K562 treated with DMSO at 1 percent for 12 hours (cell line): Measurements from ENCODE around the gene USP21. TPM values are rescaled to one million over a fixed set of nuclear protein-coding genes. Genes with fewer than 3 reads are reported as not detected.

ENCODE experiments used
- total RNA-seq: library from RNA; unstranded; fragments of 300-600 nt; gene quantifications from 2 replicates; pipeline ENCODE4 v1.2.3, GENCODE V29; 2022; ENCODE audit not compliant: insufficient read depth

The USP21 gene, protein sequence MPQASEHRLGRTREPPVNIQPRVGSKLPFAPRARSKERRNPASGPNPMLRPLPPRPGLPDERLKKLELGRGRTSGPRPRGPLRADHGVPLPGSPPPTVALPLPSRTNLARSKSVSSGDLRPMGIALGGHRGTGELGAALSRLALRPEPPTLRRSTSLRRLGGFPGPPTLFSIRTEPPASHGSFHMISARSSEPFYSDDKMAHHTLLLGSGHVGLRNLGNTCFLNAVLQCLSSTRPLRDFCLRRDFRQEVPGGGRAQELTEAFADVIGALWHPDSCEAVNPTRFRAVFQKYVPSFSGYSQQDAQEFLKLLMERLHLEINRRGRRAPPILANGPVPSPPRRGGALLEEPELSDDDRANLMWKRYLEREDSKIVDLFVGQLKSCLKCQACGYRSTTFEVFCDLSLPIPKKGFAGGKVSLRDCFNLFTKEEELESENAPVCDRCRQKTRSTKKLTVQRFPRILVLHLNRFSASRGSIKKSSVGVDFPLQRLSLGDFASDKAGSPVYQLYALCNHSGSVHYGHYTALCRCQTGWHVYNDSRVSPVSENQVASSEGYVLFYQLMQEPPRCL
- total RNA-seq: 19.1 and 27.5 TPM in 2 replicates

GRCh38 chr1:161159087-161159912, at the start of gene USP21:
Gene USP21, plus strand, starts transcription at chr1:161159500. Its CDS starts 1,141 bp downstream, at chr1:161160641.

GRCh38 chr1:161117759-161118581, 41.3 kb upstream of the USP21 start, which contains the start of the genes NIT1 and PFDN2:
Gene NIT1, plus strand, starts transcription at chr1:161118105. Its CDS starts 72 bp downstream, at chr1:161118177.
Gene PFDN2, minus strand, starts transcription at chr1:161118037. Its CDS starts 11 bp downstream, at chr1:161118026.

DNA sequence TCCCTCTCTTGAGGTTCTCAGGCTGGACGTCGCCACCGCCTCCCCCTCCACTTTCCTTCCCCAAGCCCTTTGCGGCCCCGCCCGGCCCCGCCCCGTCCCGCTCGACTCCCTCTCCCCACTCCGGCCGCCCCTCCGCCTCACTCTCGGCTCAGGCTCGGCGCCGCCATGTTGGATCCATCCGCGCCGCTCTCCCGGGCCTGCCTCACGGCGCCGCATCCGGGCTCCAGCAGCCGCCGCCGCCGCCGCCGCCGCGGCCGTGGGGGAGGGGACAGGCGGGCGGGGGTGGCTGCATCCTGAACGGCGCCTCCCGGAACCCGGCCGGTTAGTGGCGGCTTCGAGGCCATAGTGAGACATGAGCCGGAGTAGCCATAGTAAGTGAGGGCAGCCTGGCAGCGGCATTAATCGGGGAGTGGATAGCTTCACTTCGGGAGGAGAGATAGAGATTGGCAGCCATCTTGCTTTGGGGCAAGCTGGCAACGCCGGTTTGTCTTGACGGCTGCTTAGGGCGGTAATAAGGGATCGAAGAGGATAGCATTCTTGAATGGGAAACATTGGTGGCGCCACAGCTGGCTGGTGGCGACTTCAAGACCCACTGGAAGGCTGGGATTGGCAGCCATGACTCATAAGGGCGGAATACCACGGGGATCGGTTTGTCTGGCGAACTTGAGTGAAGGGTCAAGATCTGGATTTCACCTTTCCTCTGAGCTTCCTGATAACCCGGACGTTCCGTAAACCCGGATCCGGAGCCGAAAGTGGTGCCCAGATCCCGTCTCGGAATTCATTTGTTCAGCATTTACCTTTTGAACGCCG, 26.7 kb upstream of the USP21 start, which contains the start of gene DEDD:
DEDD (minus strand) TSS at position 258 of the 810 bp plus-strand sequence. CDS start 8,205 bp downstream, outside the sequence.

GRCh38 chr1:161153682-161154337, 5.5 kb upstream of the USP21 start, which contains the start of gene UFC1:
Gene UFC1, plus strand, starts transcription at chr1:161153978. Its CDS starts 20 bp downstream, at chr1:161153998.

DNA sequence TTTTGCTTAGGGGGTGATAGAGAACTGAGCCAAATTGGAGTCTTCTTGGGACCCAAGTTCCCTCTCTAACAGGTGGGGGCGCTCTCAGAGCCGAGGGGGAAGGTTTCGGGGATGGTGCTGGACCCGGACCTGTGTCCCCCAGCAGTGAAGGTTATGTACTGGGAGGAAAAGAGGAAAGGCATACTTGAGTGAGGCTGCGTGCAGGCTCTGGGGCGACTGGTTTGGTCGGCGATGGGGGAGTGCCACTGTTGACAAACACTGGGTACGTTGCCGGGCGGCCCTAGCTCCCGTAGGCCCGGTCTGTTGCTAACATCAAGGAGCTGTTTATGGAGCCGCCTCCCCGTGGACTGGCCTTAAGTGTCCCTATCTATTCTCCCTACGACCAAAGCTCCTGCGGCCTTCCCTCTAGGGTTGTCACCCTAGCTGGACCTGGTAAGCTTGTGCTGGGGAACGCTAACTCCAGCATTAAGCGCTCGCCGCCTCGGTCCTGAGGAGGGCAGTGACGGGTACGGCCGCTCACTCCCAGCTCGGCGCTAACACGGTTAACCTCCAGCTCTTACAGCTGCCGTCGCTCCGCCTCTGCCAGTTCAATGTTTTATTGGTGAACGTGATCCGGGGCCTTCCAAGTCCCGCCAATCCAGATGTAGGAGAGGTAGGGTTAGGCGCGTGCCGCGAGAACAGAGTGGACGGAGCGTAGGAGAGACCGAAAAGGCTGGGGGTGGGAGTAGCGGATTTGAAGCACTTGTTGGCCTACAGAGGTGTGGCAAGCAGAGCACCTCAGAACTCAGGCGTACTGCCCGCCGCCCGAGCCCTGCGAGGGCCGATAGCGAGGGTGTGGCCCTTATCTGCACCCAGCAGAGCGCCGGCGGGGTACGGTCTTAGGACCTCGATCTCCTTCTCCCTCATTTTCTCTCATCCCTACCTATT, 6.7 kb downstream of the USP21 start, which contains the start of gene PPOX:
PPOX (plus strand) TSS at position 685 of the 927 bp plus-strand sequence. CDS start 422 bp downstream, outside the sequence.

GRCh38 chr1:161177112-161177935, 18.0 kb downstream of the USP21 start, which contains the start of gene B4GALT3:
Gene B4GALT3, minus strand, starts transcription at chr1:161177507. Its CDS starts 1,447 bp downstream, at chr1:161176060.

DNA sequence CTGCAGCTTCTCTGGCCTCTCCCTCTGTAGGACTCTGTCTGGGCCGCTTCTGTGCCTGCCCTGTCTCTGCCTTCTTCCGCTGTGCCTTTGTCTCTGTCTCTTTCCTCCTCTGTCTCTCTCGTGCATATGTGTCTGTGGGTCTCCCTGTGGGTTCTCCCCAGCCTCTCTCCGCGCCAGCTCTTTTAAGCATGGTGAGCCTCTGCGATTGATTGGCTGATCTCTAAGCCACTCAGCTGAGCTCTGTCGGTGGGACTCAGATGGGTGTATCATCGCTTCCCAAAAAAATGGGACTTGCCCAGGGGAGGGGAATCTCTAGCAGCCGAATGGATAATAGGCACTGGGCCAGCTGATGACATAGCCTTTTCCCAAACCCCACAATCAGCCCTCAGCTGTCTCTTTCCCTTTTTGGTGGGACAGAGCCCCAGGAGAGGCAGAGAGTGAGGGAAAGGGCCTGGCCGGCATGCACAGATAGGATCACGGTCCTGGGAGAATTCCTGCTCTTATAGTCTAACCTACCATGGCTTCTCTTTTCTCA, 39.7 kb downstream of the USP21 start, which contains the start of gene ADAMTS4:
ADAMTS4 (minus strand) TSS at position 158 of the 535 bp plus-strand sequence. CDS start 427 bp downstream, outside the sequence.

DNA sequence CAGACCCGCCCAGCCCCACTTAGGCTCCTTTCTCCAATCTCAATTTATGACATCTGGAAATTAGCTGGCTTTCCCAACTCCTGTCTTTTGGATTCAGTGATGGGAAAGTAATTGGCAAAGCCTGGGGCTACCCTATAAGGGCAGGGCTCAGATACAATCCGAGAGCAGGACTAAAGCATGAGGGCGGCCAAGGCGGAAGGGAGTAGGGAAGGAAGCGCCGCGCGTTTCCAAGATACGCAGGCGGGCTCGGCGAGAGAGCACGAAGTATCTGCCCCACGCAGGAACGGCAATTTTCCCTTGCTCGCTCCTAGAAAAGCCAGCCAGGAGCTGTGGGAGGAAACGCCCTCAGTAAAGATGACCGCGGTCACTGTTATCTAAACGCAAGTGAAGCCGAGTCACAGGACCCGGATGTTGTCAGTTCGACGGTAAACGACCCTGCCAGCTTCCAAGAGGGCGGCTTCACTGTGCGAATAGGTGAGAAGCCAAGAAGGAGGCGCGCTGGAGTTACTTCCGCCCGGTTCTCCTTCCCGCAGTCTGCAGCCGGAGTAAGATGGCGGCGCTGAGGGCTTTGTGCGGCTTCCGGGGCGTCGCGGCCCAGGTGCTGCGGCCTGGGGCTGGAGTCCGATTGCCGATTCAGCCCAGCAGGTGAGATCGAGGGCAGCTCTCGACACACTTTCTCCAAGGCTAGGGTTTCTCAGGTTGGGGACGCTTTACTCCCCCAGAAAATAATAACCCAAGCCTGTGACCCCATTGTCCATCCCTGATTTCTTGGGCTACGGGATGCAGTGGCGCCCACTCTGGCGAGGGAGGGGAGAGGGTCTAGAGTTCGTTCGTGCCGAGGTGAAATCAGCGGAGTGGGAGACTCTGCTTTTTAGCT, 42.8 kb downstream of the USP21 start, which contains the start of gene NDUFS2:
NDUFS2 (plus strand) TSS at position 532 of the 877 bp plus-strand sequence; CDS start at position 551, 19 bp downstream.

GRCh38 chr1:161215076-161215475, 55.8 kb downstream of the USP21 start, which contains the start of gene FCER1G:
Gene FCER1G, plus strand, starts transcription at chr1:161215295. Its CDS starts 27 bp downstream, at chr1:161215322.

Other genes with a start within 250 kb of the USP21 start
- not detected in 2 replicates for gene ITLN2, start 204.7 kb upstream of the USP21 start, total RNA-seq
- gene F11R, start 138.3 kb upstream of the USP21 start, total RNA-seq: 30.3 and 70.7 TPM in 2 replicates
- 2.0 TPM in 1 of 2 replicates, not detected in the other for gene TSTD1, start 120.5 kb upstream of the USP21 start, total RNA-seq
- gene USF1, start 113.5 kb upstream of the USP21 start, total RNA-seq: 60.5 and 62.8 TPM in 2 replicates
- not detected in 2 replicates for gene ARHGAP30, start 89.6 kb upstream of the USP21 start, total RNA-seq
- gene NECTIN4, start 69.9 kb upstream of the USP21 start, total RNA-seq: not detected in 2 replicates
- gene KLHDC9, start 61.1 kb upstream of the USP21 start, total RNA-seq: not detected in 2 replicates
- gene PFDN2, start 41.5 kb upstream of the USP21 start, total RNA-seq: 159 and 181 TPM in 2 replicates
- gene NIT1, start 41.4 kb upstream of the USP21 start, total RNA-seq: 33.4 and 47.9 TPM in 2 replicates
- gene DEDD, start 26.8 kb upstream of the USP21 start, total RNA-seq: 21.0 and 35.0 TPM in 2 replicates
- 87.4 and 100 TPM in 2 replicates for gene UFC1, start 5.5 kb upstream of the USP21 start, total RNA-seq
- 29.1 and 35.6 TPM in 2 replicates for gene PPOX, start 6.9 kb downstream of the USP21 start, total RNA-seq
- 64.7 and 86.5 TPM in 2 replicates for gene B4GALT3, start 18.0 kb downstream of the USP21 start, total RNA-seq
- 1.3 and 1.7 TPM in 2 replicates for gene ADAMTS4, start 39.6 kb downstream of the USP21 start, total RNA-seq
- 91.5 and 101 TPM in 2 replicates for gene NDUFS2, start 42.9 kb downstream of the USP21 start, total RNA-seq
- 3.5 TPM in 1 of 2 replicates, not detected in the other for gene FCER1G, start 55.8 kb downstream of the USP21 start, total RNA-seq
- gene APOA2, start 64.1 kb downstream of the USP21 start, total RNA-seq: not detected in 2 replicates
- 15.8 and 16.9 TPM in 2 replicates for gene TOMM40L, start 66.6 kb downstream of the USP21 start, total RNA-seq
- gene NR1I3, start 78.7 kb downstream of the USP21 start, total RNA-seq: not detected in 2 replicates
- not detected in 2 replicates for gene PCP4L1, start 99.2 kb downstream of the USP21 start, total RNA-seq
- gene MPZ, start 150.5 kb downstream of the USP21 start, total RNA-seq: 3.6 and 6.8 TPM in 2 replicates
- 109 and 198 TPM in 2 replicates for gene SDHC, start 154.9 kb downstream of the USP21 start, total RNA-seq
- not detected in 2 replicates for gene CFAP126, start 208.4 kb downstream of the USP21 start, total RNA-seq